K562 (cell line): ENCODE measurements around the gene ARFIP2. TPM values are rescaled to one million over a fixed set of nuclear protein-coding genes. Genes with fewer than 3 reads are reported as not detected.
A peak's percentile ranks its signal among the peaks of the same experiment; 100 is the strongest.

ENCODE experiments used
- ATAC-seq: fragments of 200-7000 bp; cut with Tn5 transposase; 3 replicates; pipeline ENCODE4 v1.9.1; 2020; ENCODE audit warnings: moderate library complexity
- BruUV-seq: library from RNA; stranded (reverse); fragments of 400-500 nt; replicated peaks from 2 replicates; lab custom pipeline; 2021; lab: Mats Ljungman, UMichigan
- CTCF ChIA-PET: fragments of 300-600 bp; formaldehyde crosslinking; extraction: SDS; loops from one replicate; lab custom pipeline; 2021; ENCODE audit warnings: low intra/inter-chr PET ratio; lab: Yijun Ruan, JAX
- POLR2A ChIA-PET: fragments of 300-600, 350-650 bp; sonication (Branson Sonifier 250); formaldehyde crosslinking; extraction: SDS; loops from one replicate; lab custom pipeline; 2021; ENCODE audit warnings: antibody characterized with exemption, inconsistent platforms; lab: Yijun Ruan, JAX
- DNase-seq, 4 experiments: peaks; one replicate each; pipeline versions ENCODE4 v3.0.0 to v3.0.0-alpha.2; 2011 to 2018; ENCODE audit warnings: low spot score in 3 of 4, mixed read lengths in 3 of 4; ENCODE audit errors: extremely low read depth in 1 of 4
- FAIRE-seq: peaks from 2 replicates; lab custom pipeline; 2011; peaks lifted over from hg19 to GRCh38; lab: Jason Lieb, UNC
- H2AFZ ChIP-seq: 2 replicates; pipeline ENCODE4 v1.6.0; 2011; ENCODE audit warnings: low read depth, low read length, control low read depth, inconsistent platforms
- H3K27ac ChIP-seq: fragments of 200-600 bp; 3 replicates; pipeline ENCODE4 v1.8.0; 2011; ENCODE audit warnings: low read depth, mild to moderate bottlenecking, control low read depth, inconsistent platforms, low read length, moderate library complexity, mixed read lengths; ENCODE audit errors: extremely low read depth
- H3K27me3 ChIP-seq, 2 experiments: fragments of 300-600 bp in 1 of 2; 2 replicates in 1 of 2; 3 replicates in 1 of 2; pipeline versions ENCODE4 v1.6.0 to v1.8.0; 2011; ENCODE audit warnings: inconsistent platforms in 2 of 2, low read length in 2 of 2, mild to moderate bottlenecking in 1 of 2, mixed read lengths in 1 of 2, moderate library complexity in 1 of 2; ENCODE audit not compliant: control insufficient read depth in 2 of 2, insufficient read depth in 2 of 2
- H3K36me3 ChIP-seq: fragments of 300-600 bp; 3 replicates; pipeline ENCODE4 v1.8.0; 2011; ENCODE audit warnings: mild to moderate bottlenecking, low read length, inconsistent platforms; ENCODE audit not compliant: control insufficient read depth, insufficient read depth
- H3K4me1 ChIP-seq, 2 experiments: fragments of 200-600 bp in 1 of 2; replicated peaks in 1 of 2; 2 replicates in 1 of 2; 3 replicates in 1 of 2; pipeline versions ENCODE4 v1.5.1 to v1.8.0; 2011; ENCODE audit warnings: inconsistent platforms in 2 of 2, low read length in 2 of 2, mild to moderate bottlenecking in 1 of 2, mixed read lengths in 1 of 2, moderate library complexity in 1 of 2; ENCODE audit not compliant: control insufficient read depth in 2 of 2, insufficient read depth in 2 of 2
- H3K4me2 ChIP-seq: 2 replicates; pipeline ENCODE4 v1.6.1; 2011; ENCODE audit warnings: low read length, control low read depth, inconsistent platforms, mixed read lengths; ENCODE audit not compliant: insufficient read depth
- H3K4me3 ChIP-seq: fragments of 200-600 bp; sonication (generic), shearing (Covaris generic); 2 replicates; pipeline ENCODE4 v1.5.1; 2016; ENCODE audit warnings: control low read depth, inconsistent platforms
- H3K79me2 ChIP-seq: fragments of 200-600 bp; 3 replicates; pipeline ENCODE4 v1.8.0; 2011; ENCODE audit warnings: low read length, inconsistent platforms; ENCODE audit not compliant: control insufficient read depth, insufficient read depth
- H3K9ac ChIP-seq, 2 experiments: 2 replicates each; pipeline versions ENCODE4 v1.6.0 to v1.6.1; 2011; ENCODE audit warnings: low read depth in 2 of 2, low read length in 2 of 2, control low read depth in 1 of 2, inconsistent platforms in 1 of 2, mild to moderate bottlenecking in 1 of 2, mixed read lengths in 1 of 2; ENCODE audit not compliant: insufficient read depth in 1 of 2
- H3K9me1 ChIP-seq: one replicate; pipeline ENCODE4 v1.6.0; 2011; ENCODE audit warnings: inconsistent platforms, mild to moderate bottlenecking, low read length, moderate library complexity; ENCODE audit not compliant: control insufficient read depth, insufficient read depth
- H3K9me3 ChIP-seq: replicated peaks from 2 replicates; pipeline ENCODE4 v1.5.1; 2011; ENCODE audit warnings: low read depth, low read length, inconsistent platforms; ENCODE audit not compliant: control insufficient read depth, insufficient read depth
- H4K20me1 ChIP-seq: replicated peaks from 2 replicates; pipeline ENCODE4 v1.6.1; 2011; ENCODE audit warnings: low read length, inconsistent platforms, mixed read lengths; ENCODE audit not compliant: control insufficient read depth, insufficient read depth
- ARHGAP35 ChIP-seq: fragments of 450-650 bp; IDR thresholded peaks from 2 replicates; pipeline ENCODE4 v1.6.1; 2018; ENCODE audit not compliant: partially characterized antibody
- C11orf30 ChIP-seq: fragments of 450-650 bp; IDR thresholded peaks from 2 replicates; pipeline ENCODE4 v1.6.1; 2016; ENCODE audit warnings: low read depth, mild to moderate bottlenecking
- EWSR1 ChIP-seq: fragments of 450-650 bp; IDR thresholded peaks from 2 replicates; pipeline ENCODE4 v1.6.1; 2018; ENCODE audit warnings: borderline replicate concordance, mild to moderate bottlenecking, low read depth, moderate library complexity; ENCODE audit not compliant: partially characterized antibody
- HDAC1 ChIP-seq, 2 experiments: fragments of 450-650 bp; IDR thresholded peaks; 2 replicates each; pipeline ENCODE4 v1.6.1; 2016 to 2017; ENCODE audit warnings: inconsistent platforms in 1 of 2, mild to moderate bottlenecking in 1 of 2, moderate library complexity in 1 of 2
- JUNB ChIP-seq: fragments of 450-650 bp; formaldehyde crosslinking; conservative IDR thresholded peaks from 2 replicates; pipeline ENCODE4 v1.4.0; 2020; ENCODE audit warnings: mild to moderate bottlenecking
- MCM5 ChIP-seq: fragments of 450-650 bp; IDR thresholded peaks from 2 replicates; pipeline ENCODE4 v1.6.1; 2016; ENCODE audit warnings: low read depth
- RAD21 ChIP-seq, 2 experiments: fragments of 250-450 bp in 1 of 2; fragments of 450-650 bp in 1 of 2; sonication (Bioruptor Pico) in 1 of 2; formaldehyde crosslinking in 1 of 2; IDR thresholded peaks in 1 of 2; conservative IDR thresholded peaks in 1 of 2; 2 replicates each; pipeline versions ENCODE4 v1.4.0 to v1.8.0; 2020 to 2022; ENCODE audit warnings: mild to moderate bottlenecking in 2 of 2, moderate library complexity in 1 of 2
- RBM17 ChIP-seq: fragments of 200-400 bp; formaldehyde crosslinking; IDR thresholded peaks from 2 replicates; pipeline ENCODE4 v1.6.1; 2017; ENCODE audit warnings: low read depth, mild to moderate bottlenecking, low read length, borderline replicate concordance
- YY1 ChIP-seq, 3 experiments: IDR thresholded peaks; 2 replicates each; pipeline ENCODE4 v1.6.1; 2011; ENCODE audit warnings: low read length in 2 of 3, mild to moderate bottlenecking in 2 of 3, moderate library complexity in 2 of 3, borderline replicate concordance in 1 of 3, control low read depth in 1 of 3, low read depth in 1 of 3; ENCODE audit not compliant: insufficient read depth in 3 of 3, insufficient replicate concordance in 2 of 3, control insufficient read depth in 1 of 3, insufficient read length in 1 of 3; ENCODE audit errors: extremely low read depth in 1 of 3
- ZEB2 ChIP-seq: fragments of 450-650 bp; IDR thresholded peaks from 2 replicates; pipeline ENCODE4 v1.6.1; 2016
- ZNF121 ChIP-seq: sonication (generic); formaldehyde crosslinking; conservative IDR thresholded peaks from 2 replicates; pipeline ENCODE4 v1.8.0; 2022; ENCODE audit warnings: missing genetic modification reagents
- ZNF707 ChIP-seq: fragments of 250-450 bp; sonication (Bioruptor Pico); conservative IDR thresholded peaks from 2 replicates; pipeline ENCODE4 v1.8.0; 2022; ENCODE audit warnings: inconsistent platforms, mild to moderate bottlenecking, moderate library complexity
- ZSCAN32 ChIP-seq: fragments of 450-650 bp; formaldehyde crosslinking; IDR thresholded peaks from 2 replicates; pipeline ENCODE4 v1.4.0; 2020; ENCODE audit warnings: mild to moderate bottlenecking, moderate library complexity
- WGBS: fragments of 100-300 bp; shearing (Covaris generic); methylation state at CpG from one replicate; pipeline ENCODE4 v1.1.6; 2016; ENCODE audit warnings: low coverage, mixed read lengths; ENCODE audit not compliant: insufficient coverage; ENCODE audit errors: missing lambda C conversion rate; 5-methylcytosine and 5-hydroxymethylcytosine counted together
- in situ Hi-C: fragments of 300-500 bp; cut with MboI; formaldehyde crosslinking; loops from 4 replicates; pipeline ENCODE4 v1.15.0; 2018; ENCODE audit warnings: inconsistent platforms, mixed read lengths
- intact Hi-C: fragments of 100-400 bp; cut with micrococcal nuclease; formaldehyde crosslinking; loops from 2 replicates; pipeline ENCODE4 v1.14.2; 2022
- polyA plus RNA-seq, 8 experiments: library from polyadenylated mRNA; depleted of rRNA in 4 of 8; stranded (reverse) in 5 of 8; unstranded in 3 of 8; fragments of >200 nt; fragmentation: Nextera tagmentation in 2 of 8; fragmentation: Illumina TruSeq in 1 of 8; extraction: Ambion mirVana in 2 of 8; extraction: Trizol in 1 of 8; gene quantifications; 2 replicates each; pipeline versions ENCODE4 v1.2.1 to v1.2.3, GENCODE V29; 2011 to 2014; ENCODE audit warnings: inconsistent platforms in 1 of 8, missing spikeins in 1 of 8
- total RNA-seq, 7 experiments: library from RNA; depleted of rRNA in 6 of 7; stranded (reverse); fragments of >200 nt in 6 of 7; fragmentation: Illumina TruSeq in 2 of 7; extraction: Trizol in 2 of 7; gene quantifications; 2 replicates each; pipeline versions ENCODE4 v1.2.1 to v1.2.3, GENCODE V29; 2011 to 2021; ENCODE audit warnings: low replicate concordance in 1 of 7
- TF ChIP-seq, protein P1 (sequence below): IDR thresholded peaks from 2 replicates; pipeline ENCODE4 v1.6.1; 2012; ENCODE audit warnings: low read depth, low read length, improper control_type of control experiment, borderline replicate concordance

ARFIP2 gene
- total and polyA plus RNA-seq, 9 of the 15 experiments (the other 6 are each of a cell fraction or from before 2014, with no cell fraction given), result 11.8 to 74.1 (median 41.0) TPM

DNA sequence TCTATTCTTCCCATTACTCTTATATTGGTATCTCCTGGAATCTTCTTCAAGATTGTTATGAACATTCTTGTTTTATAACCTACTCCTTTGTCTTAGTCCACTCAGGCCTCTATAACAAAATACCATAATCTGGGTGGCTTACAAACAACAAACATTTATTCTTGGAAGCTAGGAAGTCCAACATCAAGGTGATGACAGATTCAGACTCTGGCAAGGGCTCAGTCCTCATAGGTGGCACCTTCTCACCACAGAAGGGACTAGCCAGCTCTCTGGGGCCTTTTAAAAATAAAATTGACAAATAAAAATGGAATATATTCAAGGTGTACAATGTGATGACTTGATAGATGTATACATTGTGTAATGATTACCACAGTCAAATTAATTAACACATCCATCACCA, 35.7 kb upstream of the ARFIP2 start:
- no peaks in the 10 kb centered on the region for H3K4me1 ChIP-seq
- no peaks in the 10 kb centered on the region for H3K9me3 ChIP-seq
- ATAC-seq, result no peak
- H2AFZ ChIP-seq, result no peak overlapping the region
- H3K27ac ChIP-seq, result no peak overlapping the region
- H3K9ac ChIP-seq, result no peak overlapping the region
- TF ChIP-seq ZNF707 (CRISPR knock-in tag) (no peak), MCM5 (no peak), RBM17 (no peak), ZEB2 (no peak), C11orf30 (no peak), JUNB (CRISPR knock-in tag) (no peak)
- TF ChIP-seq, all 486 proteins: peak for 0
- in situ Hi-C loops, result no loop called here
- POLR2A ChIA-PET, result no interaction called here
- Histone ChIP-seq H3K9me1 (no peaks in the 10 kb centered on the region), H3K4me3 (no peak overlapping the region), H4K20me1 (no peaks in the 10 kb centered on the region), H3K79me2 (no peaks in the 10 kb centered on the region), H3K36me3 (peaks cover 9% of the 10 kb centered on the region), H3K4me2 (no peak overlapping the region), H3K27me3 (no peaks in the 10 kb centered on the region)
- DNase-seq, result no peak
- FAIRE-seq, result no peak
- intact Hi-C loops, result no loop called here
- CTCF ChIA-PET, result no interaction called here
- no TSS peak for BruUV-seq

DNA sequence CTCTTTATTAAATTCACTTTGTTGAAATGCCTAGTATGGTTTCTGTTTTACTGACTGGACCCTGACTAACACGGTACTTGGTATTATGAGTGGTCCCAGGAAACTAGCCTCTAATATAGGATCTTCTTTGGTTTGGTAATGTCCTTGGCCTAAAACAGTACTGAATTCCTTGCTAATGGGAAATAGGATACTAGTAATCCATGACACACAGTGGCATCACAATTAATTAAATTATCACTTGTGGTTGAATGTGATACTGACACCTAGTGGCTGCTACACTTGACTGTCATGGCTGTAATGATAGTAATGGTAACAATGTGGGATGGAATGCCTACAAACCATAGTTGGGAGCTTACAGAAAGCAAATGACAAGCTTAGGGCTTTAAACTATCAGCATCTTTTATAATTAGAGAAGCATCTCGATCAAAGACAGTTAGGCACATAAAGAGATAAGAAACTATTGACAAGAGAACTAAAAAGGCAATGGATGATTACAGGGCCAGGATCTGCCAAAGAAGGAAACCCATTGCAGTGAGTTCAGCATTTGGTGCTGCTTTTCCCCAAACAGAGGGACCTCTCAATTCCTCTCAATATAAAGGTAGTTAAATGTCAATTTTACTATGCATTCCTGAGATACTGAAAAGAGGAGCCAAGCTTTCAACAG, 24.6 kb upstream of the ARFIP2 start:
- no peaks in the 10 kb centered on the region for H3K4me1 ChIP-seq
- no peak overlapping the region for H3K4me2 ChIP-seq
- H3K27ac ChIP-seq, result no peak overlapping the region
- no peak overlapping the region for H3K9ac ChIP-seq
- in situ Hi-C loops (no loop called here), intact Hi-C loops (loop anchor here (1.0 kb wide), 3 partner anchors 66 to 252 kb away; no protein-coding TSS in a partner anchor)
- H2AFZ ChIP-seq, result no peak overlapping the region
- ChIA-PET POLR2A (interaction anchor here (0.6 to 2.3 kb wide), 3 partner anchors 10 to 306 kb away, joined by 3 to 7 read pairs (median 6); no protein-coding TSS in a partner anchor), CTCF (interaction anchor here (0.6 to 3.0 kb wide), 2 partner anchors 127 to 1867 kb away, joined by 3 to 12 read pairs; no protein-coding TSS in a partner anchor)
- ATAC-seq (peak; percentile 86), DNase-seq (peak; percentile 32 to 53 (median 34)), FAIRE-seq (no peak)
- H3K27me3 ChIP-seq, result no peaks in the 10 kb centered on the region
- no peaks in the 10 kb centered on the region for H3K9me3 ChIP-seq
- peaks cover 38% of the 10 kb centered on the region for H3K36me3 ChIP-seq
- 50% methylated on average over 2 of the region's 2 CpGs for WGBS
- no peaks in the 10 kb centered on the region for H3K9me1 ChIP-seq
- H3K4me3 ChIP-seq, result no peak overlapping the region
- H3K79me2 ChIP-seq, result no peaks in the 10 kb centered on the region
- BruUV-seq, result no TSS peak
- no peaks in the 10 kb centered on the region for H4K20me1 ChIP-seq
- TF ChIP-seq ZSCAN32 (CRISPR knock-in tag) (no peak), ZNF121 (CRISPR knock-in tag) (no peak), RAD21 (CRISPR knock-in tag; conservative IDR thresholded peaks at IDR 0.05 in 1 of 2, IDR thresholded peaks at IDR 0.05 in 1 of 2) (peak; percentile 46 to 69), YY1 (IDR thresholded peaks at IDR 0.05; ENCODE audit: borderline replicate concordance in 1 of 3, control insufficient read depth in 1 of 3, extremely low read depth in 1 of 3, insufficient read depth in 3 of 3, insufficient read length in 1 of 3, insufficient replicate concordance in 2 of 3, low read depth in 1 of 3, low read length in 2 of 3) (peak in 1 of 3 experiments; percentile 29), ARHGAP35 (no peak), EWSR1 (no peak), HDAC1 (IDR thresholded peaks at IDR 0.05) (no peak)
- TF ChIP-seq, protein P1, sequence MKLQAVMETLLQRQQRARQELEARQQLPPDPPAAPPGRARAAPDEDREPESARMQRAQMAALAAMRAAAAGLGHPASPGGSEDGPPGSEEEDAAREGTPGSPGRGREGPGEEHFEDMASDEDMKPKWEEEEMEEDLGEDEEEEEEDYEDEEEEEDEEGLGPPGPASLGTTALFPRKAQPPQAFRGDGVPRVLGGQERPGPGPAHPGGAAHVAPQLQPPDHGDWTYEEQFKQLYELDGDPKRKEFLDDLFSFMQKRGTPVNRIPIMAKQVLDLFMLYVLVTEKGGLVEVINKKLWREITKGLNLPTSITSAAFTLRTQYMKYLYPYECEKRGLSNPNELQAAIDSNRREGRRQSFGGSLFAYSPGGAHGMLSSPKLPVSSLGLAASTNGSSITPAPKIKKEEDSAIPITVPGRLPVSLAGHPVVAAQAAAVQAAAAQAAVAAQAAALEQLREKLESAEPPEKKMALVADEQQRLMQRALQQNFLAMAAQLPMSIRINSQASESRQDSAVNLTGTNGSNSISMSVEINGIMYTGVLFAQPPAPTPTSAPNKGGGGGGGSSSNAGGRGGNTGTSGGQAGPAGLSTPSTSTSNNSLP, result peak; percentile 81
